HG02852 (cell line): Measurements from ENCODE around the gene SUFU.

ENCODE experiments used
- ATAC-seq: cut with Tn5 transposase; IDR thresholded peaks from one replicate; pipeline ENCODE4 v1.9.1; 2021; ENCODE audit warnings: mild to moderate bottlenecking, moderate library complexity; ENCODE audit not compliant: unreplicated experiment

Gene SUFU

GRCh38 chr10:102647443-102648268, 143.9 kb downstream of the SUFU start:
- ATAC-seq = no peak

DNA sequence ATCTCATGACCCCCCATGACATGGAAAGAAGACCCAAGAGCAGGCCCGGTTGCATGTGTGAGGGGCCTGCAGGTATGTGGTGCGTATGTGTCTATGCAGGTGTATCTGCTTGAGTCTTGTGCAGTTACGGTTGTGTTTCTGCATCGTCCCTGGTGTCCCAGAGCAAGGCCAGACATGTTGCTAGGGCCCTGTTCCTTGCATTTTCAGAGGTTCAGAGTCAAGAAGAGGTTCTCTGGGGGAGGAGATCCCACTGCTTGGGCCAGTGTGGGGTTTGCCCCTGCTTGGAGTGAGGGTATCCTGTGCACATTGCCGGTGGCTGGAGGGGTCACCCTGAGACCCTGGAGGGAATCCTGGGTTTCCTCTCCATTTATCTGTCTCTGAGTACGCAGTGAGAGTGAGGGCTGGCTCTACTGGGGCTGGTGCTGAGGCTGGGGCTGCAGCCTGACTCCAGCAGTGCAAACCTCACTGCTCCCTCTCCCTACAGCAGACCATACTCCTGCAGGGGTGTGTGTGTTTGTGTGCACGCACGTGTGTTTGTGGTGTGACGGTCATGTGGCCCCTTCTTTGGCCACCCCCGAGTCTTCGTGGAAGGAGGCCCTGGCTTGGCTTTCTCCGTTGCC, 144.6 kb downstream of the SUFU start:
- ATAC-seq = no peak

DNA sequence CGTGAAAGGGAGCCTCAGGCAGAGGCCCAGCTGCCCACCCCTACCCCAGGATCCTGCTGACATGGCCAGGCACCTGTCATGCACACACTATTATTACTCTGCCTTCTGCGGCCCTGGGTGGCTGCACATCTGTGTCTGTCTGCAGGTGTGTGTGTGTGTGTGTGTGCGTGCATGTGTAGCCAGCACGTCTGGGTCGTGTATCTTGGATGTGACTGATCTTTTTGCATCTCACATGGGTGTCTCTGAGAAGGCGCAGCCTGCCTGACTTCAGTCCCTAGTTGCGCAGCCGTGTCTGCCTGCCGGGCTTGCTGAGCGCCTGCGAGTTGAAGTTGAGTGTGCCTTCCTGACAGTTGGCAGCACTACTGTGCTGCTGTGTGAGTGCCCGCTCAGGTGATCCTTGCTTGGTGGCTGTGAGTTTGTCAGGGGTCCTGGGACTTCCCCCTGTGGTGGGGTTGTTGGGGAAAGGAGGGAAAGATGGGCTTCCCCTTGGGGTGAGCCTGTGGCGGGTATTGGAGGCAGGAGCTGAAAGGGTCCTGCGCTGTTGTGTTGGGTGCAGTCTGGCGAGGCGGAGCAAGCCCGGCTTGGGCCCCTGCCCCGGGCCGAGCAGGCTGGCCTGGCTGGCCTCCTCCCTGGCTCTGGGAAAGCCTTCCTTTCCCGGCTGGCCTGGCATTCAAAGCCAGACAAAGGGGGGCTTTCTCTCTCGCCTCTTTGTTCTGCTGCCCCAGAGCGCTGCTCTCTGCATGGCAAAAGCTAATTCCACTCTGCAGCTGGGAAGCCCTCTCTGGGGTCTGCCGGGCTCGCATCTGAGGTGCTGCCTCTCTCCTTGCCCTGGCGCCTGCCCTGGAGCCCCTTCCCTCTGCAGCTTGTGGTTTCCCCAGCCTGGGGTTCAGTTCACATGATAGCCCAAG, 145.4 kb downstream of the SUFU start:
- no peak for ATAC-seq

DNA sequence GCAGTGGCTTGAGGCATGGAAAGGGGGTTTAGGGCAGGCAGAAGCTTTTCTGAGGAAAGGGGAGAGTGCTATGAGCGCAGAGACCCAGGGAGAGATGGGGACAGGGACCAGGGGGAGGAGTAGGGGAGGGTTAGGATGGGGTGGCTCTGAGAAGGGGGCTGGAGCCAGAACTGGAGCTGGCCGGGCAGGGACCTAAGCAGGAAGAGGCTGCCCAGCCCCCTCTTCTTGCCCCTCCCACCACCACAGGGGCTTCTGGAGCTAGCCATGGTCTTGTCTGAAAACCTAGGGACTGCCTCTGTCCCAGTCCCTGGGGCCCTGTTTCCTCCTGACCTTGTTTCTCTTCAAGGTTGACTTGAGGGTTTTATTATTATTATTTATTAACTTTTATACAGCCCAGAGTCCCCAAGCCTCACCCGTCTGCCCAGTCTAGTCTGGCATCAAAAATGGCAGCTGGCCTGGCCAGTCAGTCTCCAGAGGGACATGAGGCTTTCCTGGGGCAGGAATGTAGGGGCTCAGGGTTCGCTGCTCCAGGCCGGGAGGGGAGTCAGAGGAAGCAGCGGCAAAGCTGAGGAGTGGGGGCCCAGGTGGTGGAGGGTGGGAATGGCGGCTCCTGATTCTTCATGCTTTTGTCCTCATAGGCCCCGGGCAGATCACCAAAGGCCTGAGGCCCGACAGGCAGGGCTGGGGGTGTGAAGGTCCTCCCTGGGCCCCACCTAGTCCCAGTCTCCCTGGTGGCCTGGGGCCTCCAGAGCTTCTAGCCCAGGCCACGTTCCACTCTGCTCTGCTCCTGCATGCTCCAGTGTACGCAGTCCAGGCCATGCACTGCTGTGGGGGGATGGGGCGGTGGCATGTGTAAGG, 146.3 kb downstream of the SUFU start:
- ATAC-seq = no peak

GRCh38 chr10:102650655-102651454, 147.1 kb downstream of the SUFU start:
- ATAC-seq = no peak

DNA sequence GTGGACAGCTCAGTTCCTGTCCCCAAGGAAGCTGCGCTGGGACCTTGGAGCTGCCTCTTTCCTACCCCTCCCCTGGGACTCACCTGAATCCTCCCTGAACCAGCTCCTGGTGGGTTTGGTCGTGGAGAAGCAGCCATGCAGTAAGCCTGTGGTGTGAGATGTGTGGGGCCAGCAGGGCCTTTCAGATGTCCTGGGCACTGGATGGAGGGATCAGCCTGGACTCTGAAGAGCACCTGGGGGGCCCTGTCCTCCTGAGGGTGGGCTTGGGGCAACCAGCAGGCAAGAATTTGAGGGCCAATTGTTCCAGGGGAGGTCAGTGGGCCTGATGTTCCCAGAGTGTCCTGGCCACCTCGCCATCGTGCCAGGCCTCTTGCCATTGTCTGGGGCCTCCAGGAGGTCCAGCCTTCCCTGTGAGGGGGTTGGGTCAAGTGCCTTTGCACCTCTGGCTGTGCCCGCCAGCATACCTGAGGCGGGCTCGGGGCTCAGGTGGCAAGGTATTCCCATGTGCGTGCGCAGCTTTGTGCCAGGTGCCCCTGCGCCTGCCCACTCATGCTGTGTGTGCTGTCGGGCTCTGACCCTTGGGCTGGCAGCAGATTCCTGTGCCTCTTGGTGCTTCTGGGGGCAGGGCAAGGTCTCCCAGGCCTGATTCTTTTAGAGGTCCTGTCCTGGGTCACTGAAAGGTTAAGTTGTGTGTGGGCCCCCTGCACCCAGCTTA, 147.8 kb downstream of the SUFU start:
- no peak for ATAC-seq

DNA sequence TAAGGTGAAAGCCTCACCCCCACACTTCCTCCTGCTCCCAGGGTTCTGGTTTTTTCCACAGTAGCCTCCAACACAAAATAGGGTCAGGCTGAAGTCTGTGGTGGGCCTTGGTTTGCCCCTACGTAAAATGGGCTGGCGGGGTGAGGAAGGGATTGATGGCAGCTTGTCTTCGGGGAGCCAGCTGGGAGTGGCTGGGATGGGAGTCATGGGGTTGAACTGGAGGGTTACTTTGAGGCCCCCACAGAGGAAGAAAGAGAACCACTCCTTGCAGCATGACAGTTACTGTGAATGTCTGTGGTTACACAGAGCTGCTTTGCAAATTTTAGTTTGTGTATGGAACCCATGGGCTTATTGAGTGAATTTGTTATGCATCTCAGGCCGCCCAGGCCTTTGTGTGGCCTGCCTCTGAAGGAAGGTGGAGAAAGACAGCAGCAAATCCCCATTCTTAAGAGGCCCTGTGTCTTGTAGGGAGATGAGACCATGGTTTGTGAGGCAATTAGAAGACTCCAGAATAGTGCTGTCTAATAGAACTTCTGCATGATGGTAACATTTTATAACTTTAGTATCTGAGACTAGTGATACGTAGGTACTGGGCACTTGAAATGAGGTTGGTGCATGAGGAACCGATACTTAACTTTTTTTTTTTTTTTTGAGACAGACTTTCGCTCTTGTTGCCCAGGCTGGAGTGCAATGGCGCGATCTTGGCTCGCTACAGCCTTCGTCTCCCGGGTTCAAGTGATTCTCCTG, 148.6 kb downstream of the SUFU start:
- peak; percentile 58 for ATAC-seq

DNA sequence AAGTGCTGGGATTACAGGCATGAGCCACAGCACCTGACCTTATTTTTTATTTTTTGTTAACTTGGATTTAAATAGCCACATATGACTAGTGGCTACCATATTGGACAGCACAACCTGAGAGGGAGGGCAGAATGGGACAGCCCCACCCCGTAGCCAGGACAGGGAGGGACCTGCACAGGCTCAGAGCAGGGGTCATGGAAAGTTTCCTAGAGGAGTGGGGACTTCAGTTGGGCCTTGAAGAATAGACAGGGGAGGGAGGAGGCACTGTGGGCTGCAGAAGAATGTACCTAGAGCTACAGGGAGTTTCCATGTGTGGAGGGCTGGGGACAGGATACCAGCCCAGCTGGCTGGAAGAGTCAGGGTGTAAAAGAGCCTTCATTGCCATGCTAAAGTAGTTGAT, 149.3 kb downstream of the SUFU start:
- no peak for ATAC-seq

GRCh38 chr10:102654566-102654965, 150.8 kb downstream of the SUFU start:
- ATAC-seq = no peak

GRCh38 chr10:102654969-102655368, 151.2 kb downstream of the SUFU start:
- ATAC-seq = no peak

DNA sequence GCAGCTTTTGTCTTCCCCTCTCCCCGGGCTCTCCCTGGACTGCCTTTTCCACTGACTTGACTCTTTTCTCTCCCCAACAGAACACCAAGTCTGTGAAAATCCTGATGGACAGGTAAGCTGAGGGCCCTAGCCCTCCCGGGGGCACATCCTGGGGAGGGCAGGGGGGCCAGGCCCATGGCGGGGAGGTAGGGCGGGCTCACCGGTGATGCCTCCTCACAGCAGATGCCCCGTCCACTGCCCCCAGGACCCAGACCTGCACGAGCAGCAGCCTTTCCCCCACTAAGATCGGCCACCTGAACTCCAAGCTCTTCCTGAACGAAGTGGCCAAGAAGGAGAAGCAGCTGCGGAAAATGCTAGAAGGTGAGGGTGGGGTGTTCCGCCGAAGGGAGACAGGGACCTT, 152.3 kb downstream of the SUFU start:
- ATAC-seq = no peak

GRCh38 chr10:102656791-102657371, 153.1 kb downstream of the SUFU start:
- no peak for ATAC-seq

DNA sequence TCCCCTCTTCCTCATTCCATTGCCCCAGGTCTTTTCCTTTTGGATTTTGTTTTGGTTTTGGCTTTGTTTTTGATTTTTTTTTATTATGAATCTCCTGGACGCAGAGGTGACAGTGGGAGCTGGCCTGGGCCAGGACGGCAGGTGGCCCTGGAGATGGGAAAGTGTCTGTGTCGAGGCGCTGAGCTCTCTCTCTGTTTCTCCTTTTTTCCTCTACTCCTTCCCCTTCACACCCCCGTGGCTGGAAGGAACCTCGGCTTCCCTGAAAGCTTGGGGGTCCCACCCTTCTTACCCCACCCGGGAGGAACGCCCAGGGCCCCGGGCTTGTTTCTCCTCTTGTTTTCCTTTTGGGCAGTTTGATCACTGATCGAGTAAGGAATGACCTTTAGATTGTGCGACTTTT, 153.7 kb downstream of the SUFU start:
- no peak for ATAC-seq

DNA sequence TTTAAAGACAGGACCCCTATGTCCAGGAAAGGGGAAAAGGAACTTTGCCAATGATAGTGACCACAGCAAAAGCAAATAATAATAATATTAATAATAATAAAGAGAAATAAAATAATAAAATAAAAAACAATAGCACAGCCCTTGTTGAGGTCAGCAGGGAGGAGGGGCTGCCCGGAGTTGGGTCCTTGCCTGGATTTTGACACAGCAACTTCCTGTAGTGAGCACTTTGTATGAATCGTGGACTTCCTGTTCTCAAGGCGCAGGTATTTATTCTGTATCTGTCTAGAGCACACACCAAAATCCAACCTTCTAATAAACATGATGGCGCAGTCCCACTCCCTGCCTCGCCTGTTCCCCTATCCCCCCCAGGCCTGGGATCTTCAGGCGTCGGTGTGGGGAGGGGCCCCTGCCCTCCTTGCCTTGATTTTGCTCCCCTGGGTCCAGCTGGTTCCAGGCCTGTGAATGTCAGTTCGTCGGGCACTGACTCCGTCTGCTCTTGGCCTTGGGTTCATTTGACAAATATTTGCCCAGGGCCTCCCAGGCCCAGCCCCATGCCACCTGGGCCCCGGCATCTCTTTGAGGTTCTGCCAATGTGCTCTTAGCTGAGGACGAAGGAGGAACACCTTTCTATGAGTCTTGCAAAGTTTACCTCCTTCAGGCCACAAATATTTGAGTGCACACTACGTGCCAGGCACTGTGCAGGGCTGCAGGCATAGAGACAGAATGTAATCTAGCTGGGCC, 154.4 kb downstream of the SUFU start:
- no peak for ATAC-seq

DNA sequence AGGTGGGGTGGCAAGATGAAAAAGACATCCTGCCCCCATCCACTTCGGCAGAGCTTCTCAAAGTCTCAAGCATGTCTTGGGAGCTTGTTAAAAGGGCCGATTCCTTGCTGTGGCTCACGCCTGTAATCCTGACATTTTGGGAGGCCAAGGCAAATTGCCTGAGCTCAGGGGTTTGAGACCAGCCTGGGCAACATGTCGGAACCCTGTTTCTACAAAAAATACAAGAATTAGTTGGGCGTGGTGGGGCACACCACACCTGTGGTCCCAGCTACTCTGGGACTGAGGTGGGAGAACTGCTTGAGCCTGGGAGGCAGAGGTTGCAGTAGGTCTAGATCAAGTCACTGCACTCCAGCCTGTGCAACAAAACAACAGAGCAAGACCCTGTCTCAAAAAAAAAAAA, 155.0 kb downstream of the SUFU start:
- ATAC-seq = no peak

- peak; percentile 86 for ATAC-seq
These were observed 157.3 kb downstream of the SUFU start for GRCh38 chr10:102660888-102661657.

GRCh38 chr10:102661658-102662028, 157.9 kb downstream of the SUFU start:
- ATAC-seq = peak; percentile 18
